IPS-20b (cell line): ENCODE measurements around the gene ALPP.
A peak's percentile ranks its signal among the peaks of the same experiment; 100 is the strongest.
"Not testable (repeated sequence)": the region's sequence is repeated elsewhere in the genome, so short reads cannot be mapped to it uniquely, and the experiment has no call there.

Experiments used
- H3K27ac ChIP-seq: one replicate; pipeline ENCODE4 v1.5.1; 2013; ENCODE audit warnings: low read length
- H3K27me3 ChIP-seq: 2 replicates; pipeline ENCODE4 v1.6.1; 2013; ENCODE audit warnings: mild to moderate bottlenecking, low read length, inconsistent platforms; ENCODE audit not compliant: insufficient read depth
- H3K36me3 ChIP-seq: 2 replicates; pipeline ENCODE4 v1.6.1; 2013; ENCODE audit warnings: low read depth, mild to moderate bottlenecking, inconsistent platforms, low read length, moderate library complexity; ENCODE audit not compliant: insufficient read depth
- H3K4me1 ChIP-seq: 2 replicates; pipeline ENCODE4 v1.6.1; 2013; ENCODE audit warnings: mild to moderate bottlenecking, control low read depth, inconsistent platforms, low read length, moderate library complexity; ENCODE audit not compliant: insufficient read depth
- H3K4me3 ChIP-seq: 2 replicates; pipeline ENCODE4 v1.5.1; 2013; ENCODE audit warnings: mild to moderate bottlenecking, low read length, inconsistent platforms
- H3K9ac ChIP-seq: 2 replicates; pipeline ENCODE4 v1.6.1; 2013; ENCODE audit warnings: low read depth, mild to moderate bottlenecking, inconsistent platforms, low read length, moderate library complexity
- H3K9me3 ChIP-seq: 2 replicates; pipeline ENCODE4 v1.6.1; 2013; ENCODE audit warnings: mild to moderate bottlenecking, low read depth, low read length, inconsistent platforms; ENCODE audit not compliant: insufficient read depth

ALPP gene

DNA sequence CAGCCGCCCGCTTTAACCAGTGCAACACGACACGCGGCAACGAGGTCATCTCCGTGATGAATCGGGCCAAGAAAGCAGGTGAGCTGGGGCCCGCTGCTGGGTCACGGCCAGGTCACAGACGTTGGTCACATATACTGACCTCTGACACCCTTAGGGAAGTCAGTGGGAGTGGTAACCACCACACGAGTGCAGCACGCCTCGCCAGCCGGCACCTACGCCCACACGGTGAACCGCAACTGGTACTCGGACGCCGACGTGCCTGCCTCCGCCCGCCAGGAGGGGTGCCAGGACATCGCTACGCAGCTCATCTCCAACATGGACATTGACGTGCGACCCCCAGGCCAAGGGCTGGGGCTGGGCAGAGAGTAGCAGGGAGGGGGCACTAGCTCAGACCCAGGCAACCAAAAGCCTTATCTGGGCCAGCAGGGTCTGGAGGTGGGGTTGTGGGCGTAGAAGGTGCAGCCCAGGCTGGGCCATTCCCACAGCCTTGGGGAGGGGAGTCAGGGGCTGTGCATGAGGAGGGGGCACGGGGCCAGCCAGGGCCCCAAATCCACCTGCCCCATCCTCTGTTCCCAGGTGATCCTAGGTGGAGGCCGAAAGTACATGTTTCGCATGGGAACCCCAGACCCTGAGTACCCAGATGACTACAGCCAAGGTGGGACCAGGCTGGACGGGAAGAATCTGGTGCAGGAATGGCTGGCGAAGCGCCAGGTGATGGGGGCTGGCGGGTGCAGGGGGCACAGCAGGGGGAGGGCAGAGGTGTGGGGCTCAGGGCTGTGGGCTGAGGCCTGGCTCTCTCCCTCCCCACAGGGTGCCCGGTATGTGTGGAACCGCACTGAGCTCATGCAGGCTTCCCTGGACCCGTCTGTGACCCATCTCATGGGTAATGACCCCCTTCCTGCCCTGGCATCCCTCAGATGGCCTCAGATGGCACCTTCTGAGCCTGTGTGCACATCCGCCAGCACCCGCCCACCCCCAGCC is 1.3 kb downstream of the ALPP start:
- H3K36me3 ChIP-seq, H3K9ac ChIP-seq, H3K4me1 ChIP-seq, H3K4me3 ChIP-seq, H3K9me3 ChIP-seq, H3K27ac ChIP-seq: not testable (repeated sequence)
- peaks cover 15% of the 10 kb centered on the region for H3K27me3 ChIP-seq

- H3K27ac ChIP-seq, H3K9ac ChIP-seq, H3K4me3 ChIP-seq, H3K9me3 ChIP-seq, H3K4me1 ChIP-seq, H3K36me3 ChIP-seq: not testable (repeated sequence)
- peaks cover 30% of the 10 kb centered on the region for H3K27me3 ChIP-seq
Observed at GRCh38 chr2:232381204-232382031, 2.9 kb downstream of the ALPP start.

- Histone ChIP-seq H3K36me3 (no peaks in the 10 kb centered on the region), H3K4me3 (no peak overlapping the region), H3K9ac (no peak overlapping the region), H3K9me3 (no peaks in the 10 kb centered on the region), H3K4me1 (peaks cover 5% of the 10 kb centered on the region), H3K27ac (no peak overlapping the region), H3K27me3 (peaks cover 41% of the 10 kb centered on the region)
Observed at GRCh38 chr2:232382331-232383225, 4.0 kb downstream of the ALPP start.

- Histone ChIP-seq H3K27ac (no peak overlapping the region), H3K36me3 (no peaks in the 10 kb centered on the region), H3K9ac (no peak overlapping the region), H3K4me3 (no peak overlapping the region), H3K4me1 (peaks cover 5% of the 10 kb centered on the region), H3K27me3 (peaks cover 60% of the 10 kb centered on the region), H3K9me3 (no peaks in the 10 kb centered on the region)
Observed at GRCh38 chr2:232384466-232384865, 5.9 kb downstream of the ALPP start.

DNA sequence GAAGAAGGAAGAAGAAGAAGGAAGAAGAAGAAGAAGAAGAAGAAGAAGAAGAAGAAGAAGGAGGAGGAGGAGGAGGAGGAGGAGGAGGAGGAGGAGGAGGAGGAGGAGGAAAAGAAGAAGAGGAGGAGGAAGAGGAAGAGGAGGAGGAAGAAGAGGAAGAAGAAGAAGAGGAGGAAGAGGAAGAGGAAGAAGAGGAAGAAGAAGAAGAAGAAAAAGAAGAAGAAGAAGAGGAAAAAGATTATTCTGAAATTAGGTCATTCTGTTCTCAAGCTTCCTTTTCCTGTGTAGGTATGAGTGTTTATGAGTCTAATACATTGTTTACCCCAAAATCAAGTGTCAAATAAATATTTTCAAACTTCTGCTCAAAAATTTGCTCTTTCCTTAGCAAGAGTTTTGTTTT is 6.5 kb downstream of the ALPP start:
- H3K9me3 ChIP-seq, H3K36me3 ChIP-seq, H3K9ac ChIP-seq, H3K27ac ChIP-seq, H3K4me3 ChIP-seq, H3K4me1 ChIP-seq: not testable (repeated sequence)
- peaks cover 66% of the 10 kb centered on the region for H3K27me3 ChIP-seq

DNA sequence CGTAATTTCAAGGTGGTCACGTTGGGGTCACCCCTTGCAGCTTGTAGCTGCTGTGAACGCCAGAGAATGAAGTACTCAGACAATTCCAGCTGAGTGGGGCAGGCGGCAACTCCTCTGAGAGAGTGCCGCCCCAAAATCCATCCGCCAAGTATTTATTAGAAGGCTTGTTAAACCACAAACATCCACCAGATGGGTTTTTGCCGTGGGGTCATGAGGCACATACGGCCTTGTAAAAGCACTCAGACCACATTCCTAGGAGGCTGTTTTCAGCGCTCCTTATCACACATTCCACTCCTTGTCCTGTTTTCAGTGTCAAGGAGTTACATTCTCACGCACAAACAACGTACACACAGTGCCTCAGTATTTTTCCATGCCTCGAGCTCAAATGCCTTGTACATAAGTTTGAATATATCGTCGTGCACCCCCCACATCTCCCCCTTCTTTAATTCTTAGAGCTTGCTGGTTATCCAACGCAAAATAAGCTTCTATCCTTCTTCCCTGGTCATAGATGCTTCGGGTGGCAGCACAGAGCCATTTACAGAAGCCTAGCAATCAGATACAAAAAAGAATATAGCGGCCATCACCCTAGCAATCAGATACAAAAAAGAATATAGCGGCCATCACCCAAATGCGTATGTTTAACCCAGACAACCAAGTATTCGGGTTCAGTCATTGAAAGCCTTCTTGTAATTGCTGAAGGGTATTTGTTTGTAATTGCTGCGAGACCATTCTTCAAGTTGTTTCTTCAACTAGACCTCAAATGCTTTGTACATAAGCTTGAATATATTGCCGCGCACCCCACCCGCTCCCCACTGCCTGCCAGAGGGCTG is 7.3 kb downstream of the ALPP start:
- H3K4me3 ChIP-seq = peak overlapping the region; percentile 56
- no peaks in the 10 kb centered on the region for H3K36me3 ChIP-seq
- no peak overlapping the region for H3K9ac ChIP-seq
- peaks cover 73% of the 10 kb centered on the region for H3K27me3 ChIP-seq
- no peak overlapping the region for H3K27ac ChIP-seq
- H3K9me3 ChIP-seq = no peaks in the 10 kb centered on the region
- peaks cover 10% of the 10 kb centered on the region for H3K4me1 ChIP-seq

DNA sequence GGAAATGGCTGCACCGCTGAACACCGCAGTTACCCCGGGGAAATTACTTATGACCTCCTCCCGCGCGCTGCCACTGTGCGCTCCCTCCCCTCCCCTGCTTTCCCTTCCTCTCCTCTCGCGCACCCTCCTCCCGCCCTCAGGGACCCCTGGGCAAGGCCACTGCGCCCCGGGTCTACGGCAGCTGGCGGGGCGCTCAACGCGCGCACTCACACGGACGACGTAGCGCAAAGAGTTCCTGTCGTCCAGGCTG is 7.9 kb downstream of the ALPP start:
- peak overlapping the region; percentile 56 for H3K4me3 ChIP-seq
- no peak overlapping the region for H3K9ac ChIP-seq
- H3K27me3 ChIP-seq = peaks cover 73% of the 10 kb centered on the region
- H3K4me1 ChIP-seq = peaks cover 10% of the 10 kb centered on the region
- H3K36me3 ChIP-seq = no peaks in the 10 kb centered on the region
- no peaks in the 10 kb centered on the region for H3K9me3 ChIP-seq
- no peak overlapping the region for H3K27ac ChIP-seq

- Histone ChIP-seq H3K4me1 (peaks cover 10% of the 10 kb centered on the region), H3K9me3 (no peaks in the 10 kb centered on the region), H3K36me3 (no peaks in the 10 kb centered on the region), H3K27me3 (peaks cover 71% of the 10 kb centered on the region), H3K4me3 (peak overlapping the region; percentile 56), H3K27ac (no peak overlapping the region), H3K9ac (no peak overlapping the region)
Observed at GRCh38 chr2:232386740-232387450, 8.3 kb downstream of the ALPP start.

GRCh38 chr2:232387451-232388171 is 9.1 kb downstream of the ALPP start:
- Histone ChIP-seq H3K9ac (no peak overlapping the region), H3K36me3 (no peaks in the 10 kb centered on the region), H3K4me1 (peaks cover 10% of the 10 kb centered on the region; the same call in 1 of the 2 replicates), H3K9me3 (no peaks in the 10 kb centered on the region), H3K27me3 (peaks cover 68% of the 10 kb centered on the region), H3K27ac (no peak overlapping the region), H3K4me3 (peak overlapping the region; percentile 56; the same call in 1 of the 2 replicates)

GRCh38 chr2:232388324-232388891 is 9.9 kb downstream of the ALPP start:
- Histone ChIP-seq H3K4me1 (peaks cover 10% of the 10 kb centered on the region; the same call in 1 of the 2 replicates), H3K27me3 (peaks cover 68% of the 10 kb centered on the region), H3K27ac (no peak overlapping the region), H3K36me3 (no peaks in the 10 kb centered on the region), H3K9me3 (no peaks in the 10 kb centered on the region), H3K9ac (peak overlapping the region; percentile 32; the same call in 1 of the 2 replicates), H3K4me3 (peak overlapping the region; percentile 56; the same call in 1 of the 2 replicates)
